Progenitor cell of endocrine pancreas (in vitro differentiated cells): Measurements from ENCODE around the gene B4GALT1. TPM values are rescaled to one million over a fixed set of nuclear protein-coding genes. Genes with fewer than 3 reads are reported as not detected.

Source experiments
- DNase-seq: peaks from one replicate; pipeline ENCODE4 v3.0.0; 2021; ENCODE audit warnings: low spot score; ENCODE audit not compliant: unreplicated experiment
- H3K27ac Mint-ChIP-seq: 2 replicates; pipeline ENCODE4 v1.8.0; 2021; ENCODE audit warnings: mild to moderate bottlenecking, moderate library complexity, mixed read lengths
- H3K27me3 Mint-ChIP-seq: 2 replicates; pipeline ENCODE4 v1.8.0; 2021; ENCODE audit warnings: mixed read lengths
- H3K36me3 Mint-ChIP-seq: 2 replicates; pipeline ENCODE4 v1.8.0; 2022; ENCODE audit warnings: mixed read lengths; ENCODE audit not compliant: insufficient read depth
- H3K4me1 Mint-ChIP-seq: 2 replicates; pipeline ENCODE4 v1.8.0; 2021; ENCODE audit warnings: low read depth, mixed read lengths
- H3K4me3 Mint-ChIP-seq: 2 replicates; pipeline ENCODE4 v1.8.0; 2021; ENCODE audit warnings: low read depth, mild to moderate bottlenecking, moderate library complexity, mixed read lengths
- H3K9me3 Mint-ChIP-seq: 2 replicates; pipeline ENCODE4 v1.8.0; 2021; ENCODE audit warnings: low read depth, mixed read lengths
- total RNA-seq: library from RNA; stranded (reverse); gene quantifications from 2 replicates; pipeline ENCODE4 v1.2.1, GENCODE V29; 2021
- TF ChIP-seq, protein P1 (sequence below): fragments of 200-600 bp; sonication (generic); IDR thresholded peaks from one replicate; pipeline ENCODE4 v1.5.0; 2021; ENCODE audit warnings: antibody characterized with exemption, mild to moderate bottlenecking; ENCODE audit not compliant: unreplicated experiment

B4GALT1 gene
- total RNA-seq, 1 donor from 2014 or later, result 49.9 TPM

DNA sequence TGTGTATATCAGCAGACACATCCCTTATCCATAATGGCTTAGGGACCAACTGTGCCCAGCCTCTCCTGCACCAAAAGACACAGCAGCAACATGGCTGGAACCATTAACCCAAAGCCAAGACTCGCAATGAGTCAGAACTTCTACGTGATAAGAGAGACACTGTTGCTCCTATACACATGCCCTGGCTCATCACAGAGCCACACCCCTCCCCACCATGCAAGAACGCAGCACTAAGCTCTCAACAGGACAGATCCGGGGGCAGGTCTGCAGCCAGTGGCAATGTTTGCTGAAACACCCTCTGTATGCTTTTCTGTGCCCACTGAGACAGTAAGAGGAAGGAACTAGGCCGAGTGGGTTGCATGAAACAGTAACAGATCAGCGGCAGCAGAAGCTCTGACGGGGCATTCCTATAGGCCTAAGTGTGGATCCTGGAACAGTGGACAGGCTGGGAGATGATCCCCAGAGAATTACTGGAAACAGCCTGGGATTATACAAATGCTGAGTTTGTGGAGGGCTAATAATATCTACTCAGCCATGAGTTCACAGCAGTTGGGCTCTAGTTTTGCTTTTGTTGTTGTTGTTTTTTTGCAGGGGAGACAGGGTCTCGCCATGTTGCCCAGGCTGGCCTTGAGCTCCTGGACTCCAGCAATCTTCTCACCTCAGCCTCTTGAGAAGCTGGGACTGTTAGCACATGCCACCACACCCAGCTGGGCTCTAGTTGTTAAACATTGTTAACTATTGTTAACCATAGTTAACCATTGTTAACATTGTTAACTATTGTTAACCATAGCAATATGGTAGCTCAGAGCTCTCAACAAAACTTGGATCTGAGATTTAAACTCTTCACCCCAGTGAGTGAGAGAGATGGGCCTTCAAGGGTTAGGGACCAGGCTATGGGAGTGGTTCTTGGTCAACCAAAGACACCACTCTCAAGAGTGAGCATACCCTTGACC, 41.0 kb downstream of the B4GALT1 start:
- Mint-ChIP-seq H3K4me3 (no peak overlapping the region), H3K36me3 (peaks cover 25% of the 10 kb centered on the region), H3K27me3 (no peaks in the 10 kb centered on the region), H3K9me3 (no peaks in the 10 kb centered on the region), H3K27ac (peak overlapping the region; percentile 42), H3K4me1 (peaks cover 16% of the 10 kb centered on the region)
- TF ChIP-seq, protein P1, sequence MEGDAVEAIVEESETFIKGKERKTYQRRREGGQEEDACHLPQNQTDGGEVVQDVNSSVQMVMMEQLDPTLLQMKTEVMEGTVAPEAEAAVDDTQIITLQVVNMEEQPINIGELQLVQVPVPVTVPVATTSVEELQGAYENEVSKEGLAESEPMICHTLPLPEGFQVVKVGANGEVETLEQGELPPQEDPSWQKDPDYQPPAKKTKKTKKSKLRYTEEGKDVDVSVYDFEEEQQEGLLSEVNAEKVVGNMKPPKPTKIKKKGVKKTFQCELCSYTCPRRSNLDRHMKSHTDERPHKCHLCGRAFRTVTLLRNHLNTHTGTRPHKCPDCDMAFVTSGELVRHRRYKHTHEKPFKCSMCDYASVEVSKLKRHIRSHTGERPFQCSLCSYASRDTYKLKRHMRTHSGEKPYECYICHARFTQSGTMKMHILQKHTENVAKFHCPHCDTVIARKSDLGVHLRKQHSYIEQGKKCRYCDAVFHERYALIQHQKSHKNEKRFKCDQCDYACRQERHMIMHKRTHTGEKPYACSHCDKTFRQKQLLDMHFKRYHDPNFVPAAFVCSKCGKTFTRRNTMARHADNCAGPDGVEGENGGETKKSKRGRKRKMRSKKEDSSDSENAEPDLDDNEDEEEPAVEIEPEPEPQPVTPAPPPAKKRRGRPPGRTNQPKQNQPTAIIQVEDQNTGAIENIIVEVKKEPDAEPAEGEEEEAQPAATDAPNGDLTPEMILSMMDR, result no peak
- no peak for DNase-seq

DNA sequence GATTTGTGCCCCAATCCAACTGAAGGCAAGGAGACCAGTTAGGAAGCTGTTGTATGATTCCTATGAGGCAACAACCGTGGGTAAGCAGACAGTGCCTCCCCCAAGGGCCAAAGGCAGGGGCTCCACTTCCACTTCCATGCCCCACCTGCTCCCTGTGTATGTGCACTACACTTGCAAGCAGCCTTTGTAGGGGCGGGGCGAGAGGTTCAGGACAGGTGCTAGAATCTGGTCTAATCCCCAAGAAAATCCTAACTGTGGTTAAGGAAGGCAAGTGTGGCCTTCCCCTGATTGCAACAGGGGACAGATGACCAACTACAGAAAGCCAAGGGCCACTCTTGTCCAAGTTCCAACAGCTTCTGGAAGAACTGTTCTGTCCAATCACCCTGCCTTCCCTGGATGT, 41.7 kb downstream of the B4GALT1 start:
- DNase-seq, result no peak
- Mint-ChIP-seq H3K4me3 (no peak overlapping the region), H3K4me1 (peaks cover 13% of the 10 kb centered on the region), H3K27me3 (no peaks in the 10 kb centered on the region), H3K9me3 (no peaks in the 10 kb centered on the region), H3K36me3 (peaks cover 24% of the 10 kb centered on the region), H3K27ac (peak overlapping the region; percentile 42)
- TF ChIP-seq, protein P1, result no peak

DNA sequence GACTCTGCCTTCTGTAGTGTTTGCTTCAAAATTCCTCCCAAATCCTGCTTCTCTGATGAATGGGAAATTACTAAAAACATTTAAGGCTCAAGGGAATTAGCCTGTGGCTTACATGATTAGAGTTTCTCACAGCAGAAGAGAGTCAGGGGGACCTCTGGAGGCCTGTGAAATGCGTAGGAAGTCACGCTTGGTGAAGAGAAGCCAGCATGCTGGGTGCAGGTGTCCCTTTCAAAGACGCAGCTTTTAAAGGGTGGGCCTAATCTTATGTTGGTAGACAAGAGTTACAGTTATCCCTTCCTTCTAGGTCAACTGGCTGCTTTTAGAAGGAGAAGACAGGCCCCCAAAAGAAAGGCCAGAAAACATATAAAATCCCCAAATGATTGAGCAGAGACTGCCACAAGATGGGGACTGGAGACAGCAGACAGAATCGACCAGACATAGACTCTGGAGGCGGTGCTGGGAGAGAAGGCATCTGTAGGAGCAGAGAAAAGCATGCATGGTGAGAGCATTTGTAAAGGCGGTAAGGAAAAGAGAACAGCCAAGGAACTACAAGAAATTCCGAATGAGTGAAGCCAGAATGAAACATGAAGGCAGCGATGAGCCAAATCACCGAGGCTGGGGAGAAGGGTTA, 42.3 kb downstream of the B4GALT1 start:
- Mint-ChIP-seq H3K27me3 (no peaks in the 10 kb centered on the region), H3K9me3 (no peaks in the 10 kb centered on the region), H3K4me3 (no peak overlapping the region), H3K4me1 (peaks cover 11% of the 10 kb centered on the region), H3K27ac (no peak overlapping the region), H3K36me3 (peaks cover 21% of the 10 kb centered on the region)
- TF ChIP-seq, protein P1, result no peak
- no peak for DNase-seq

DNA sequence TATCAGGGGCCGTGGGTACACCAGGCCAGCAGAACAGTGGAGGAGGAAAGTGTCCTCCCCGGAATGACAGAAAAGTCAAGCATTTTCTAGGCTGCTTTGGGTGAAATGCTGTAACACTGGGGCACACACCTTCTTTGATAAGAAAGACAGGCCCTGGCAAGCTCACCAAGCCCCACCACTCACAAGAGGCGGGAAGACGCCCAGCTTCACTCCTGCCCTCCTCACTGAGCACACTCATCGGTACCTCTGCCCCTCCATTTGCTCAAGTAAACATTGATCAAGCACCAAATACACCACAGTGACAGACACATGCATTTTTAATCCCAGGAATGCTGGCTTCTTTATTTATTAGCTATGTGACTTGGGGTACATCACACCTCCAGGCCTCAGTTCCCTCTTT, 43.1 kb downstream of the B4GALT1 start:
- Mint-ChIP-seq H3K27ac (no peak overlapping the region), H3K27me3 (no peaks in the 10 kb centered on the region), H3K36me3 (peaks cover 16% of the 10 kb centered on the region), H3K4me1 (peaks cover 6% of the 10 kb centered on the region), H3K9me3 (no peaks in the 10 kb centered on the region), H3K4me3 (no peak overlapping the region)
- TF ChIP-seq, protein P1, result no peak
- no peak for DNase-seq

DNA sequence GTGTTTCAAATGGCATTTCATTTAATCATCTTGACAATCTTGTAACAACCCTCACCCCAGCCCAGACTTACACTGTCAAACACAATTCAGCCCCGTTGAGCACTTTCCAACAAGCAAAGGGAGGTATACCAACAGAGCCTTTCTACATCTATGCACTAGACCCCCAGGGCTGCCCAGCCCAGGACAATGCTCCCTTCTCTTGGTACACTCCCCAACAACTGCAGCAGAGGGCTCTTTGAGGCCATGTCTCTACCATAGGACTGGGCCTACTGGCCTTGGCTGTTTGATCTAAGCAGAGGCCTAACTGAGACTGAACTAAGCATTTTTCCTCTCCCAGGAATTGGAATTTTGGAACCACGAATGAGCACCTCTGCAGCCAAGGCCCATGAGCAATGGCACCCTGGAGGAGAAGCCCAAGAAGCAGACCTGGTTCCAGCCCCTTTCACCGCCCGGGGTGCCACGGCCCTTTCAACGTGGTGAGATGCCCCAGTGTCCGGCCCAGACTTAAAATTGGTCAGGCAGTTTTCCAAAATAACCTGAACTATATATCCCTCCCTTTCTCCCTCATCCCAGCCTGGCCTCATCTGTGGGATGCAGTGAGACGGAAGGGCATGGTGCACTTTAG, 43.6 kb downstream of the B4GALT1 start:
- H3K27me3 Mint-ChIP-seq, result no peaks in the 10 kb centered on the region
- H3K9me3 Mint-ChIP-seq, result no peaks in the 10 kb centered on the region
- peaks cover 16% of the 10 kb centered on the region for H3K36me3 Mint-ChIP-seq
- no peak overlapping the region for H3K4me3 Mint-ChIP-seq
- no peak for DNase-seq
- H3K4me1 Mint-ChIP-seq, result peaks cover 6% of the 10 kb centered on the region
- TF ChIP-seq, protein P1, result no peak
- H3K27ac Mint-ChIP-seq, result no peak overlapping the region
